H1 (cell line): ENCODE measurements around the gene CDH7. TPM values are rescaled to one million over a fixed set of nuclear protein-coding genes. Genes with fewer than 3 reads are reported as not detected.

Experiments used
- CBX8 ChIP-seq: fragments of 300-800, 300-1000 bp; sonication (generic); IDR thresholded peaks from 2 replicates; pipeline ENCODE4 v1.7.1; 2016; ENCODE audit warnings: low read depth, low read length, borderline replicate concordance
- JUND ChIP-seq: IDR thresholded peaks from 2 replicates; pipeline ENCODE4 v1.6.1; 2011; ENCODE audit warnings: mild to moderate bottlenecking, improper control_type of control experiment, low read length
- TCF12 ChIP-seq: IDR thresholded peaks from 2 replicates; pipeline ENCODE4 v1.6.1; 2011; ENCODE audit warnings: low read depth, mild to moderate bottlenecking, low read length
- TEAD4 ChIP-seq: IDR thresholded peaks from 2 replicates; pipeline ENCODE4 v1.6.1; 2012; ENCODE audit warnings: low read depth, low read length, inconsistent platforms, mixed read lengths
- polyA plus RNA-seq, 7 experiments: library from polyadenylated mRNA; depleted of rRNA in 3 of 7; stranded (reverse) in 5 of 7; unstranded in 2 of 7; fragments of >200 nt in 5 of 7; fragments of 200-250 nt in 2 of 7; gene quantifications; 1 replicate in 5 of 7; 2 replicates in 1 of 7; 4 replicates in 1 of 7; pipeline versions ENCODE4 v1.2.1 to v1.2.3, GENCODE V29; 2011 to 2013; ENCODE audit warnings: missing spikeins in 2 of 7, mixed read lengths in 2 of 7
- total RNA-seq: library from RNA; stranded (reverse); fragmentation: NEBNext Ultra II Directional; extraction: Animal tissue kit (Norgen Biotek cat#: 25700); gene quantifications from 2 replicates; pipeline ENCODE4 v1.2.1, GENCODE V29; 2021

The CDH7 gene
- total and polyA plus RNA-seq, 2 of the 8 experiments (the other 6 are each of a cell fraction or from before 2014, with no cell fraction given) = 1.00 to 1.5 TPM

DNA sequence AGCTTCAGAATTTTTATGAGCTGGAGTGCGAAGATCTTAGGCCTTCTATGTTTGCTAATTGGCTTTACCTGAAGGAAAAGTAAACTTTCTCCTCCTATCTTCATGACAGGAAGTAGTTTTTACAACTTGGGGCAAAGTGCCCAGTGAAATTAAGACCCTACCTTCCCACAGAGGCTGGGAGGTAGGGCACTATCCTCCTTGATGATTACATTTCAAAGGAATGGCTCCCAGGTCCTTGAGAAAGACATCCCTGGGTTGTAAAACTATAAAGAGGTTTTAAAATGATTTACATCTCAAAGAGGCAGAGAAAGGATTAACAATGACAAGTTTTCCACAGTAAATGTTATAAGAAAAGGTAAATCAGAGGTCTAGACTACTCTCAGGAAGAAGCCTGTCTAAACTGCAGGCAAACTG lies 155.8 kb downstream of the CDH7 start (continued):
- 0 out of 2 replicates have a peak, but pooled peaks have one; percentile 37 for TF ChIP-seq JUND
- TF ChIP-seq TCF12 = peak; percentile 6; the same call in 1 of the 2 replicates
- TF ChIP-seq TEAD4 = no peak
- no peak for TF ChIP-seq CBX8
